ENCODE measurements around the gene SETD3.

- no peak for TF ChIP-seq POLR2AphosphoS5 (IDR thresholded peaks at IDR 0.05)
- TF ChIP-seq CTCF (IDR thresholded peaks at IDR 0.05): no peak
- TF ChIP-seq POLR2A (IDR thresholded peaks at IDR 0.05): no peak
Observed at GRCh38 chr14:99401211-99401610, 79.4 kb downstream of the SETD3 start.

Measured in upper lobe of left lung (tissue), 4 donors.